Spleen (tissue), 11 donors: ENCODE data around the gene MAGI2. TPM values are rescaled to one million over a fixed set of nuclear protein-coding genes. Genes with fewer than 3 reads are reported as not detected.

Experiments used
- DNase-seq: peaks from one replicate; pipeline ENCODE4 v3.0.0-alpha.2; 2020
- H3K27ac ChIP-seq, 8 donors: fragments of 200-600 bp; sonication (generic) in 7 of 8; 1 replicate in 4 of 8; 2 replicates in 4 of 8; pipeline versions ENCODE4 v1.5.0 to v1.8.0; 2016 to 2021; ENCODE audit warnings: inconsistent platforms in 4 of 8, mild to moderate bottlenecking in 4 of 8, moderate library complexity in 1 of 8
- H3K27me3 ChIP-seq, 7 donors: fragments of 200-600 bp; sonication (generic) in 6 of 7; replicated peaks in 1 of 7; 1 replicate in 4 of 7; 2 replicates in 3 of 7; pipeline versions ENCODE4 v1.5.0 to v1.8.0; 2016 to 2021; ENCODE audit warnings: inconsistent platforms in 3 of 7, mild to moderate bottlenecking in 1 of 7
- H3K36me3 ChIP-seq, 6 donors: fragments of 200-600 bp; sonication (generic) in 5 of 6; 1 replicate in 4 of 6; 2 replicates in 2 of 6; pipeline versions ENCODE4 v1.5.0 to v1.8.0; 2016 to 2021; ENCODE audit warnings: inconsistent platforms in 2 of 6
- H3K4me1 ChIP-seq, 6 donors: fragments of 200-600 bp; sonication (generic) in 5 of 6; 1 replicate in 3 of 6; 2 replicates in 3 of 6; pipeline versions ENCODE4 v1.5.0 to v1.8.0; 2016 to 2021; ENCODE audit warnings: inconsistent platforms in 3 of 6
- H3K4me3 ChIP-seq, 8 donors: fragments of 200-600 bp; sonication (generic) in 7 of 8; 1 replicate in 4 of 8; 2 replicates in 4 of 8; pipeline versions ENCODE4 v1.5.0 to v1.8.0; 2016 to 2021; ENCODE audit warnings: inconsistent platforms in 4 of 8, mild to moderate bottlenecking in 4 of 8, moderate library complexity in 2 of 8
- H3K9me3 ChIP-seq, 8 donors: fragments of 200-600 bp; sonication (generic) in 7 of 8; 1 replicate in 4 of 8; 2 replicates in 4 of 8; pipeline versions ENCODE4 v1.5.0 to v1.8.0; 2016 to 2021; ENCODE audit warnings: inconsistent platforms in 4 of 8
- POLR2A ChIP-seq, 3 donors: fragments of 450-650 bp; IDR thresholded peaks; one replicate each; pipeline ENCODE4 v1.5.1; 2017; ENCODE audit warnings: antibody characterized with exemption in 3 of 3, mild to moderate bottlenecking in 1 of 3
- POLR2AphosphoS5 ChIP-seq, 3 donors: sonication (generic); formaldehyde crosslinking; IDR thresholded peaks; one replicate each; pipeline ENCODE4 v1.5.1; 2017; ENCODE audit warnings: antibody characterized with exemption in 3 of 3
- WGBS, 5 donors: extraction: QIAGEN DNeasy Blood & Tissue Kit in 3 of 5; methylation state at CpG; one replicate each; pipeline versions ENCODE4 v1.1.5 to v1.1.7; 2013 to 2018; 5-methylcytosine and 5-hydroxymethylcytosine counted together
- intact Hi-C: fragments of 100-400 bp; cut with DNase I; formaldehyde crosslinking; loops from one replicate; pipeline ENCODE4 v1.15.0; 2023; ENCODE audit warnings: low total_unique reads
- polyA plus RNA-seq, 3 donors: library from polyadenylated mRNA; stranded (reverse); fragments of 200-250 nt; gene quantifications; one replicate each; pipeline ENCODE4 v1.2.1, GENCODE V29; 2013
- total RNA-seq, 7 donors: library from RNA; depleted of rRNA in 3 of 7; stranded (reverse); fragments of >200 nt in 3 of 7; fragmentation: NEBNext Ultra II Directional in 4 of 7; extraction: Animal tissue kit (Norgen Biotek cat#: 25700) in 4 of 7; gene quantifications; one replicate each; pipeline versions ENCODE4 v1.1.0 to v1.2.1, GENCODE V29; 2016 to 2021
- TF ChIP-seq, protein P1 (sequence below), 11 experiments: fragments of 200-600 bp in 7 of 11; fragments of 450-650 bp in 4 of 11; sonication (generic) in 4 of 11; IDR thresholded peaks in 8 of 11; conservative IDR thresholded peaks in 3 of 11; 1 replicate in 7 of 11; 2 replicates in 4 of 11; pipeline versions ENCODE4 v1.4.0 to v1.8.0; 2016 to 2021; ENCODE audit warnings: antibody characterized with exemption in 11 of 11, inconsistent platforms in 4 of 11, mild to moderate bottlenecking in 1 of 11
- donor health status: healthy with polysubstance abuse.
- donor health status: DM: no; HTN: no; CAD: no; lungs with moderate emphysema.
- donor health status: DM: no; HTN: no; CAD: no.
- donor health status: Bipolar disorder and iron deficiency.
- donor health status: healthy.
- donor health status: DM: no; HTN: no; CAD: no.
- donor health status: DM: yes; HTN: yes; CAD: no.

The MAGI2 gene
- total and polyA plus RNA-seq, 10 donors: 0.74 to 18.1 (median 11.1) TPM

DNA sequence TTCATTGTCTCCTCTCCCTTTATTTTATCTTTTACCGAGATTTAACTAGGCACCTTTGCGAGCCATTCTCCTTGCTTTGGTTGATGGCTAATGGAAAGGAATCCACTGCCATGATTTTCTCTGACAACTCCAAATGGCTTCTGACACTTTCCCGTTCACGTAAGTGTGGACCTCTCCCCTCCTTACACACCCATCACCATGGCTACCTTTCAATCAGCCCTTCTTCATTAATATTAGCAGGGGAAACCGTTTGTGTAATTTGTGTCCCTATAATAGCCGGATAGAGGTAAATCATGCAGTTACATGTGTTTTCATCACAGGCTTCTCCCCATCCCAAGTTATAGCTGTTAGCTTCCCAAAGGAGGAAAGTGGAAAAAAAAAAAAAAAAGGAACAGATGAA, 767.3 kb downstream of the MAGI2 start:
- Histone ChIP-seq H3K4me3 (no peak overlapping the region), H3K4me1 (no peaks in the 10 kb centered on the region), H3K27me3 (no peaks in the 10 kb centered on the region), H3K9me3 (no peaks in the 10 kb centered on the region), H3K36me3 (no peaks in the 10 kb centered on the region), H3K27ac (no peak overlapping the region)
- TF ChIP-seq, protein P1, sequence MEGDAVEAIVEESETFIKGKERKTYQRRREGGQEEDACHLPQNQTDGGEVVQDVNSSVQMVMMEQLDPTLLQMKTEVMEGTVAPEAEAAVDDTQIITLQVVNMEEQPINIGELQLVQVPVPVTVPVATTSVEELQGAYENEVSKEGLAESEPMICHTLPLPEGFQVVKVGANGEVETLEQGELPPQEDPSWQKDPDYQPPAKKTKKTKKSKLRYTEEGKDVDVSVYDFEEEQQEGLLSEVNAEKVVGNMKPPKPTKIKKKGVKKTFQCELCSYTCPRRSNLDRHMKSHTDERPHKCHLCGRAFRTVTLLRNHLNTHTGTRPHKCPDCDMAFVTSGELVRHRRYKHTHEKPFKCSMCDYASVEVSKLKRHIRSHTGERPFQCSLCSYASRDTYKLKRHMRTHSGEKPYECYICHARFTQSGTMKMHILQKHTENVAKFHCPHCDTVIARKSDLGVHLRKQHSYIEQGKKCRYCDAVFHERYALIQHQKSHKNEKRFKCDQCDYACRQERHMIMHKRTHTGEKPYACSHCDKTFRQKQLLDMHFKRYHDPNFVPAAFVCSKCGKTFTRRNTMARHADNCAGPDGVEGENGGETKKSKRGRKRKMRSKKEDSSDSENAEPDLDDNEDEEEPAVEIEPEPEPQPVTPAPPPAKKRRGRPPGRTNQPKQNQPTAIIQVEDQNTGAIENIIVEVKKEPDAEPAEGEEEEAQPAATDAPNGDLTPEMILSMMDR (IDR thresholded peaks at IDR 0.05 in 8 of 11, conservative IDR thresholded peaks at IDR 0.05 in 3 of 11): no peak
- TF ChIP-seq POLR2AphosphoS5 (IDR thresholded peaks at IDR 0.05) (no peak), POLR2A (IDR thresholded peaks at IDR 0.05) (no peak)
- no peak for DNase-seq
- intact Hi-C loops: no loop called here
- WGBS, 5 donors: 71 to 83% (median 72%) methylated on average over 6 of the region's 6 CpGs

DNA sequence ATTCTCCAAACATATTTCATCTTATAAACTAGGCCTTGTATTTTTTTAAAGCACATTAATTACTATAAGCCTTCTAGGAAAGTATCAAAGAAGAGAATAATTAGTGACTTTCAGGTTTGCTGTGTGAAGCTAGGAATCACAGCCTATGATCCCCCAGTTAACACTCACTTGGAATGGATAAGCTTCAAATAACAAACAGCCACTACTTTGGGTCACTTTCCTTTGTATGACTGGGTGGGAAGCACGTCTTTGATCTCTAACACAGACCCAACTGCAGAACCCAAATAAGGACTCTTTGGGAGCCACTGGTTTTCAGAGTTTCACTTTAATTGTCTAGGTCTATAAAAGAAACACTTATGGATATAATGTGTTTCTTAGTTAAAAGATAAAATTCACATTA, 769.3 kb downstream of the MAGI2 start:
- Histone ChIP-seq H3K27me3 (no peaks in the 10 kb centered on the region), H3K4me1 (no peaks in the 10 kb centered on the region), H3K9me3 (no peaks in the 10 kb centered on the region), H3K36me3 (no peaks in the 10 kb centered on the region), H3K27ac (no peak overlapping the region), H3K4me3 (no peak overlapping the region)
- WGBS, 5 donors: 62 to 76% (median 66%) methylated on average over 1 of the region's 1 CpG
- intact Hi-C loops: no loop called here
- DNase-seq: no peak
- TF ChIP-seq POLR2A (IDR thresholded peaks at IDR 0.05): no peak

DNA sequence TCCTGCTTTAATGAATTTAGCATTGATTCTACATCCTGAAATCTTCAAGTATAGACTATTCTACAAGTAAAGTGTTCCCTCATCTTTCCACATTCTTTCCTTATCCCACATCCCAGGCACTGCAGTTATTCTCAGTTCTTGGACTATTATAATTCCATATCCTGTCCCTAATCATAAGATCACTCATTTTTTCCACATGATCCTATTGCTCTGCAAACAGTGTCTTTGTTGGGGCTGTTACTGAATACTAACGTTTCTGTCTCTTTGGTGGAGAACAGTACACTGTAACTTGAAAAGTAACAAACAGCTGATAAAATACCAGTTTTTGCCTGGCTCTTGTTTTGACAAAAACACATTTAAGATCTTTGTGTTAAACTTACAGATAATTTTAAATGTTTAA, 769.9 kb downstream of the MAGI2 start:
- no peaks in the 10 kb centered on the region for H3K9me3 ChIP-seq
- no peak for DNase-seq

DNA sequence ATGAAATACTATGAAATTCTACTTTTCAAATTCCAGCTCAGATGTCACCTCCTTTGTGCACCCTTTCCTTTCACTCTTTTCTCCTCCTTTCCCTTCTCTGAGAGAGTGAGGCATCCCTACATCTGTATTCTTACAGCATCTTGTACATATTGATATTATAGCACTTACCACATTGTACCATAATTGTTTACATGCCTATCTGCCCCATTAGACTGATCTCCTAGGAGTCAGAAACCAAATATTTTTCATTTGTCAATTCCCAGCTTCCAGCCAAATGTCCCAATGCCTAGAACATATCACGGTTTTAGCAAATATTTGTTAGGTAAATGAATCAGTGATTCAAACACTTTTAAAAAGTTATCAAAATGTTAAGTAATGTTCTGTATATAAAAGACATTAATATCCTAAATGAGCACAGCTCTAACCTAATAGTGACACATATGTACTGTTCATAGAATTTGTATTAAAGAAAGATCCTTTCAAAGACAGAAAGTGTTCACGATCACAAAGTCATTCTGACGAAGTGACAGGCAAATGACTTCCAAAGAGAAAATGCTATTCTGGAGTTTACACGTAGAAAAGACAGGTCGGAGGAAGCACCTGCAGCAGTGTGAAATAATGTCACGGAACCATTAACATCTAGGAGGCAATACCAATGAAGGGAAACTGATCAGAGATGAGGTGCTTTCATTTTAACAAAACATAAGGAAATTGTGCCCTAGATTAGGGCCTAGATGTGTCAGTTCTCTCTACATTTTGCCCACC, 774.2 kb downstream of the MAGI2 start:
- WGBS, 5 donors: 81 to 89% (median 85%) methylated on average over 6 of the region's 6 CpGs
- intact Hi-C loops: no loop called here
- DNase-seq: no peak

More for the DNA sequence above, 769.9 kb downstream of the MAGI2 start:
- H3K4me3 ChIP-seq: no peak overlapping the region
- no peaks in the 10 kb centered on the region for H3K27me3 ChIP-seq
- intact Hi-C loops: no loop called here
- no peaks in the 10 kb centered on the region for H3K4me1 ChIP-seq
- no peaks in the 10 kb centered on the region for H3K36me3 ChIP-seq
- WGBS, 5 donors: 64 to 98% (median 65%) methylated on average over 1 of the region's 1 CpG
- H3K27ac ChIP-seq: no peak overlapping the region
- TF ChIP-seq POLR2AphosphoS5 (IDR thresholded peaks at IDR 0.05): no peak
- TF ChIP-seq, protein P1 (IDR thresholded peaks at IDR 0.05 in 8 of 11, conservative IDR thresholded peaks at IDR 0.05 in 3 of 11): no peak
- TF ChIP-seq POLR2A (IDR thresholded peaks at IDR 0.05): no peak

More for the DNA sequence above, 774.2 kb downstream of the MAGI2 start:
- no peaks in the 10 kb centered on the region for H3K9me3 ChIP-seq
- no peak overlapping the region for H3K27ac ChIP-seq
- no peaks in the 10 kb centered on the region for H3K4me1 ChIP-seq
- H3K36me3 ChIP-seq: no peaks in the 10 kb centered on the region
- no peak overlapping the region for H3K4me3 ChIP-seq
- TF ChIP-seq, protein P1 (IDR thresholded peaks at IDR 0.05 in 8 of 11, conservative IDR thresholded peaks at IDR 0.05 in 3 of 11): no peak
- no peak for TF ChIP-seq POLR2A (IDR thresholded peaks at IDR 0.05)
- no peak for TF ChIP-seq POLR2AphosphoS5 (IDR thresholded peaks at IDR 0.05)
- no peaks in the 10 kb centered on the region for H3K27me3 ChIP-seq
